EL (cell line): Measurements from ENCODE around the gene TRAPPC11.

Source experiments
- DNase-seq: peaks from one replicate; pipeline ENCODE4 v3.0.0-alpha.2; 2016

Gene TRAPPC11

DNA sequence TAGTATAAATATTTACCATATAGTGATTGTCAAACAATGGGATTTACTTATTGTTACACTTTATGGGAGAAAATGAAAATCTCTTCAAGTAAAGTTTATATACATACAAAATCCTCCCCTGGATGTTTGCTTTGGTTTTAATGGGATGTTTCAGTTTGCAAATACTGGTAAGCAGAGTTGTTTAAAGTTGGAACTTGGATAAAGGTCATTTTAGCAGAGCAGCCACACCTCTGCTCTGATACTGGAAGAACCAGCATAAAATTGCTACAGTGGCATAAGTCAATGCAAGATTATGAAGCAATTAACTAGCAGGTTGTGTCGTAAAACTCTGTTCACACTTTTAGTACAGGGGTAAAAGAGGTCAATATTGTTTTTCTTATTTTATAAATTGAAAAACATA, 101.2 kb downstream of the TRAPPC11 start:
- no peak for DNase-seq
